Fibroblast of lung (primary cell): ENCODE data around the gene GNL2.

Source experiments
- EZH2 ChIP-seq: IDR thresholded peaks from 2 replicates; pipeline ENCODE4 v1.5.1; 2012; ENCODE audit warnings: low read length, control low read depth, mild to moderate bottlenecking; ENCODE audit errors: missing control alignments
- TF ChIP-seq, protein P1 (sequence below), 2 donors: IDR thresholded peaks in 1 of 2; conservative IDR thresholded peaks in 1 of 2; 1 replicate in 1 of 2; 2 replicates in 1 of 2; pipeline ENCODE4 v1.5.1; 2011 to 2012; ENCODE audit warnings: low read length in 2 of 2, control low read depth in 1 of 2, inconsistent platforms in 1 of 2, low read depth in 1 of 2, mild to moderate bottlenecking in 1 of 2

DNA sequence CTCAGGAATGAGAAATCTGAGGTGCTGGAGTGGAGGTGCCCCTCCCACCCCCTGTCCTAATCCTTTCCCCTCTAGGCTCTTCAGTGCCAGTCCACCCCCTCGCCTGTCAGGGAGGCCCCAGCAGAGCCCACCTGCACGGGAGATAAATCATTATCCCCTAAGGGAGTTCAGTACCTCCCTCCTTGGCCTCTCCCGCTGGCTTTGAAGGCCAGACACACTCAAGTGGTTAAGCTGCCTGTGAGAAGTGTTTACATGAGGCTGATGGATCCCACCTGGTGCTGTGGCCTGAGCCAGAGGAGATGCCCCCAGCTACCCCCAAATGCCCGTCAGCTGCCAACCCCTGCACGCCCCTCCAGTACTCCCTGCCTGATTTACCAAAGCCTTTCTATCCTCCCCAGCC, 35.3 kb upstream of the GNL2 start:
- TF ChIP-seq, protein P1, sequence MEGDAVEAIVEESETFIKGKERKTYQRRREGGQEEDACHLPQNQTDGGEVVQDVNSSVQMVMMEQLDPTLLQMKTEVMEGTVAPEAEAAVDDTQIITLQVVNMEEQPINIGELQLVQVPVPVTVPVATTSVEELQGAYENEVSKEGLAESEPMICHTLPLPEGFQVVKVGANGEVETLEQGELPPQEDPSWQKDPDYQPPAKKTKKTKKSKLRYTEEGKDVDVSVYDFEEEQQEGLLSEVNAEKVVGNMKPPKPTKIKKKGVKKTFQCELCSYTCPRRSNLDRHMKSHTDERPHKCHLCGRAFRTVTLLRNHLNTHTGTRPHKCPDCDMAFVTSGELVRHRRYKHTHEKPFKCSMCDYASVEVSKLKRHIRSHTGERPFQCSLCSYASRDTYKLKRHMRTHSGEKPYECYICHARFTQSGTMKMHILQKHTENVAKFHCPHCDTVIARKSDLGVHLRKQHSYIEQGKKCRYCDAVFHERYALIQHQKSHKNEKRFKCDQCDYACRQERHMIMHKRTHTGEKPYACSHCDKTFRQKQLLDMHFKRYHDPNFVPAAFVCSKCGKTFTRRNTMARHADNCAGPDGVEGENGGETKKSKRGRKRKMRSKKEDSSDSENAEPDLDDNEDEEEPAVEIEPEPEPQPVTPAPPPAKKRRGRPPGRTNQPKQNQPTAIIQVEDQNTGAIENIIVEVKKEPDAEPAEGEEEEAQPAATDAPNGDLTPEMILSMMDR (conservative IDR thresholded peaks at IDR 0.05 in 1 of 2, IDR thresholded peaks at IDR 0.05 in 1 of 2; ENCODE audit: low read depth in 1 of 2, low read length in 2 of 2), result no peak
- no peak for TF ChIP-seq EZH2
